Kidney (tissue), 14 donors: ENCODE data around the gene OR7G2. TPM values are rescaled to one million over a fixed set of nuclear protein-coding genes. Genes with fewer than 3 reads are reported as not detected.

Experiments used
- DNase-seq, 5 donors: peaks; one replicate each; pipeline ENCODE4 v3.0.0-alpha.2; 2013 to 2020
- FAIRE-seq: peaks from 2 replicates; lab custom pipeline; 2012; peaks lifted over from hg19 to GRCh38; lab: Jason Lieb, UNC
- H3K27ac ChIP-seq, 2 donors: one replicate each; pipeline ENCODE4 v1.7.0; 2013; ENCODE audit warnings: low read depth in 2 of 2, low read length in 2 of 2, inconsistent platforms in 1 of 2
- H3K27me3 ChIP-seq: one replicate; pipeline ENCODE4 v1.7.1; 2013; ENCODE audit warnings: low read length, inconsistent platforms; ENCODE audit not compliant: control insufficient read depth, insufficient read depth
- H3K36me3 ChIP-seq, 3 donors: one replicate each; pipeline versions ENCODE4 v1.7.0 to v1.7.1; 2013; ENCODE audit warnings: low read length in 3 of 3, control low read depth in 1 of 3, inconsistent platforms in 1 of 3; ENCODE audit not compliant: insufficient read depth in 3 of 3, control insufficient read depth in 2 of 3
- H3K4me1 ChIP-seq, 3 donors: one replicate each; pipeline versions ENCODE4 v1.7.0 to v1.7.1; 2013; ENCODE audit warnings: low read length in 3 of 3, inconsistent platforms in 1 of 3, low read depth in 1 of 3; ENCODE audit not compliant: control insufficient read depth in 2 of 3, insufficient read depth in 2 of 3
- H3K4me3 ChIP-seq, 3 donors: one replicate each; pipeline versions ENCODE4 v1.7.0 to v1.8.1; 2013; ENCODE audit warnings: low read length in 3 of 3, control low read depth in 1 of 3, inconsistent platforms in 1 of 3
- H3K9ac ChIP-seq, 3 donors: one replicate each; pipeline versions ENCODE4 v1.7.0 to v1.7.1; 2013; ENCODE audit warnings: low read length in 3 of 3, control low read depth in 1 of 3, inconsistent platforms in 1 of 3
- H3K9me3 ChIP-seq, 3 donors: one replicate each; pipeline versions ENCODE4 v1.7.0 to v1.7.1; 2013; ENCODE audit warnings: low read length in 3 of 3, control low read depth in 1 of 3, inconsistent platforms in 1 of 3; ENCODE audit not compliant: control insufficient read depth in 2 of 3, insufficient read depth in 1 of 3
- CTCF ChIP-seq: IDR thresholded peaks from 3 replicates; pipeline ENCODE4 v1.5.1; 2012; ENCODE audit warnings: mild to moderate bottlenecking, moderate library complexity, borderline replicate concordance; ENCODE audit not compliant: insufficient read depth; ENCODE audit errors: extremely low read depth
- intact Hi-C: fragments of 100-400 bp; cut with DNase I; formaldehyde crosslinking; loops from one replicate; pipeline ENCODE4 v1.11.1; 2022
- polyA plus RNA-seq: library from polyadenylated mRNA; stranded (reverse); fragments of 350-450 nt; fragmentation: Illumina TruSeq; extraction: RNeasy Lipid Tissue Mini Kit (QIAGEN cat#74804); gene quantifications from one replicate; pipeline ENCODE4 v1.2.3, GENCODE V29; 2014; ENCODE audit warnings: low read depth, low replicate concordance; ENCODE audit not compliant: insufficient read depth
- total RNA-seq: library from RNA; stranded (reverse); fragmentation: NEBNext Ultra II Directional; extraction: Animal tissue kit (Norgen Biotek cat#: 25700); gene quantifications from one replicate; pipeline ENCODE4 v1.2.1, GENCODE V29; 2021
- donor health status: control.
- donor health status: control.
- donor health status: control.
- donor health status: control.
- donor health status: control.
- donor health status: DM: yes; HTN: yes; CAD: no.
- donor health status: Normal renal cell carcinoma (clear cell type).

The OR7G2 gene
- total and polyA plus RNA-seq, 2 donors from 2014 or later = not detected

- FAIRE-seq = peak; percentile 79
- Histone ChIP-seq H3K9ac (peak within 1 kb of the TSS; percentile 89 to 100 (median 97)), H3K4me3 (peak within 1 kb of the TSS; percentile 89 to 100 (median 98)), H3K27ac (peak within 1 kb of the TSS; percentile 93 to 96), H3K4me1 (peaks cover 0 to 11% (median 5%) of the 10 kb centered on the region in 3 donors), H3K36me3 (no peaks in the 10 kb centered on the region), H3K9me3 (peaks cover 1 to 9% (median 3%) of the 10 kb centered on the region in 3 donors), H3K27me3 (no peaks in the 10 kb centered on the region)
- peak; percentile 94 to 99 (median 95) for DNase-seq
- no peak for TF ChIP-seq CTCF
- intact Hi-C loops = no loop called here
Measured at GRCh38 chr19:9140159-9140874, 33.0 kb upstream of the OR7G2 start, which contains the start of gene ZNF317. Gene ZNF317, plus strand, starts transcription at chr19:9140397. Its CDS starts 15,620 bp downstream, at chr19:9156017.

- no peak for TF ChIP-seq CTCF
- Histone ChIP-seq H3K9me3 (peaks cover 0 to 3% (median 0%) of the 10 kb centered on the region in 3 donors), H3K36me3 (no peaks in the 10 kb centered on the region), H3K27me3 (no peaks in the 10 kb centered on the region), H3K27ac (no peak overlapping the region), H3K9ac (peak overlapping the region; percentile 89 to 100 (median 92)), H3K4me3 (peak overlapping the region; percentile 89 to 100 (median 98)), H3K4me1 (peaks cover 0 to 11% (median 5%) of the 10 kb centered on the region in 3 donors)
- intact Hi-C loops = no loop called here
- no peak for FAIRE-seq
- no peak for DNase-seq
Measured at GRCh38 chr19:9139609-9140158, 32.4 kb upstream of the OR7G2 start.

- H3K27me3 ChIP-seq = no peaks in the 10 kb centered on the region
- intact Hi-C loops = no loop called here
- FAIRE-seq = no peak
- no peaks in the 10 kb centered on the region for H3K9me3 ChIP-seq
- no peaks in the 10 kb centered on the region for H3K4me1 ChIP-seq
- no peak for DNase-seq
- no peak for TF ChIP-seq CTCF
- H3K4me3 ChIP-seq = no peak overlapping the region
- H3K27ac ChIP-seq = no peak overlapping the region
- no peaks in the 10 kb centered on the region for H3K36me3 ChIP-seq
- no peak overlapping the region for H3K9ac ChIP-seq
Measured at GRCh38 chr19:9132422-9132821, 25.1 kb upstream of the OR7G2 start.
